ENCODE data around the gene TSPAN8. TPM values are rescaled to one million over a fixed set of nuclear protein-coding genes. Genes with fewer than 3 reads are reported as not detected.

Gene TSPAN8
- total and polyA plus RNA-seq, 2 experiments from 2014 or later: not detected

DNA sequence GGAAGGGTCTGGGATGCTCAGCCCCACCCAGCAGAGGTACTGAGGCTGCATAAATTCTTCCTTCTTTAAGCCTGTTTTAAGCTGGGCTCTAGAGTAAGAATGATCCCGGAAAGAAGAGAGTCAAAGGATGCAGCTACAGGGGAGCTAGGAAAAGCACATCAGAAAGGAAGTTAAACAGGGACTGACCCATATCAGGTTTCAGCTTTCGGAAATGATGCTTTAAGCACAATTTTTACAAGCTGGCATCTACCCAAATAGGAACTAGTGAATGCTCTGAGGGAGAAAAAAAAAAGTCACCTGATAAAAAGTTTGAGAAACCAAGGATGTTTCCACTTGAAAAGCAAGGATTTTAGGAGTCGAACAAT, 22.0 kb downstream of the TSPAN8 start:
- H3K4me1 Mint-ChIP-seq: peaks cover 18% of the 10 kb centered on the region; the same call in 2 of the 3 replicates
- Histone ChIP-seq H3K4me1 (ENCODE audit: insufficient read depth) (peaks cover 5% of the 10 kb centered on the region), H2AFZ (peak overlapping the region; percentile 77), H3K4me3 (no peak overlapping the region), H3F3A (replicated peaks; ENCODE audit: low read depth) (no peaks in the 10 kb centered on the region), H3K27me3 (ENCODE audit: insufficient read depth) (no peaks in the 10 kb centered on the region), H3K27ac (ENCODE audit: low read depth) (no peak overlapping the region), H3K9me2 (ENCODE audit: insufficient read depth) (no peaks in the 10 kb centered on the region), H3K36me3 (ENCODE audit: insufficient read depth) (no peaks in the 10 kb centered on the region), H3K4me2 (no peak overlapping the region), H3K79me2 (replicated peaks; ENCODE audit: insufficient read depth) (no peaks in the 10 kb centered on the region), H4K20me1 (replicated peaks; ENCODE audit: insufficient read depth) (no peaks in the 10 kb centered on the region)
- ATAC-seq (peak; percentile 40; the same call in 2 of the 3 replicates), DNase-seq (ENCODE audit: low spot score) (peak; percentile 26)
- no peaks in the 10 kb centered on the region for H3K36me3 Mint-ChIP-seq (ENCODE audit: low read depth)
- no peaks in the 10 kb centered on the region for H3K9me3 Mint-ChIP-seq
- no peak overlapping the region for H3K4me3 Mint-ChIP-seq
- H3K27ac Mint-ChIP-seq: no peak overlapping the region
- H3K27me3 Mint-ChIP-seq (ENCODE audit: insufficient read depth, low read depth, poor library complexity): no peaks in the 10 kb centered on the region
- TF ChIP-seq STAT1 (IDR thresholded peaks at IDR 0.05; ENCODE audit: unreplicated experiment) (no peak), REST (IDR thresholded peaks at IDR 0.05; ENCODE audit: unreplicated experiment) (no peak), EZH2phosphoT487 (IDR thresholded peaks at IDR 0.05; ENCODE audit: unreplicated experiment) (no peak), JUNB (IDR thresholded peaks at IDR 0.05; ENCODE audit: unreplicated experiment) (no peak), EZH2 (IDR thresholded peaks at IDR 0.05; ENCODE audit: low read depth, unreplicated experiment) (no peak), NANOG (IDR thresholded peaks at IDR 0.05; ENCODE audit: borderline replicate concordance) (no peak), ZNF114 (CRISPR knock-in tag; IDR thresholded peaks at IDR 0.05) (no peak), ZNF331 (CRISPR knock-in tag; IDR thresholded peaks at IDR 0.05; ENCODE audit: low read depth) (no peak), POLR2AphosphoS5 (IDR thresholded peaks at IDR 0.05; ENCODE audit: low read depth) (no peak), CREB1 (CRISPR knock-in tag; IDR thresholded peaks at IDR 0.05; ENCODE audit: low read depth) (no peak)
- TF ChIP-seq, protein P1, sequence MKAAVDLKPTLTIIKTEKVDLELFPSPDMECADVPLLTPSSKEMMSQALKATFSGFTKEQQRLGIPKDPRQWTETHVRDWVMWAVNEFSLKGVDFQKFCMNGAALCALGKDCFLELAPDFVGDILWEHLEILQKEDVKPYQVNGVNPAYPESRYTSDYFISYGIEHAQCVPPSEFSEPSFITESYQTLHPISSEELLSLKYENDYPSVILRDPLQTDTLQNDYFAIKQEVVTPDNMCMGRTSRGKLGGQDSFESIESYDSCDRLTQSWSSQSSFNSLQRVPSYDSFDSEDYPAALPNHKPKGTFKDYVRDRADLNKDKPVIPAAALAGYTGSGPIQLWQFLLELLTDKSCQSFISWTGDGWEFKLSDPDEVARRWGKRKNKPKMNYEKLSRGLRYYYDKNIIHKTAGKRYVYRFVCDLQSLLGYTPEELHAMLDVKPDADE (IDR thresholded peaks at IDR 0.05): no peak
- TF ChIP-seq, protein P2, sequence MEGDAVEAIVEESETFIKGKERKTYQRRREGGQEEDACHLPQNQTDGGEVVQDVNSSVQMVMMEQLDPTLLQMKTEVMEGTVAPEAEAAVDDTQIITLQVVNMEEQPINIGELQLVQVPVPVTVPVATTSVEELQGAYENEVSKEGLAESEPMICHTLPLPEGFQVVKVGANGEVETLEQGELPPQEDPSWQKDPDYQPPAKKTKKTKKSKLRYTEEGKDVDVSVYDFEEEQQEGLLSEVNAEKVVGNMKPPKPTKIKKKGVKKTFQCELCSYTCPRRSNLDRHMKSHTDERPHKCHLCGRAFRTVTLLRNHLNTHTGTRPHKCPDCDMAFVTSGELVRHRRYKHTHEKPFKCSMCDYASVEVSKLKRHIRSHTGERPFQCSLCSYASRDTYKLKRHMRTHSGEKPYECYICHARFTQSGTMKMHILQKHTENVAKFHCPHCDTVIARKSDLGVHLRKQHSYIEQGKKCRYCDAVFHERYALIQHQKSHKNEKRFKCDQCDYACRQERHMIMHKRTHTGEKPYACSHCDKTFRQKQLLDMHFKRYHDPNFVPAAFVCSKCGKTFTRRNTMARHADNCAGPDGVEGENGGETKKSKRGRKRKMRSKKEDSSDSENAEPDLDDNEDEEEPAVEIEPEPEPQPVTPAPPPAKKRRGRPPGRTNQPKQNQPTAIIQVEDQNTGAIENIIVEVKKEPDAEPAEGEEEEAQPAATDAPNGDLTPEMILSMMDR (conservative IDR thresholded peaks at IDR 0.05; ENCODE audit: low read depth in 2 of 2): no peak
- TF ChIP-seq, protein P3, sequence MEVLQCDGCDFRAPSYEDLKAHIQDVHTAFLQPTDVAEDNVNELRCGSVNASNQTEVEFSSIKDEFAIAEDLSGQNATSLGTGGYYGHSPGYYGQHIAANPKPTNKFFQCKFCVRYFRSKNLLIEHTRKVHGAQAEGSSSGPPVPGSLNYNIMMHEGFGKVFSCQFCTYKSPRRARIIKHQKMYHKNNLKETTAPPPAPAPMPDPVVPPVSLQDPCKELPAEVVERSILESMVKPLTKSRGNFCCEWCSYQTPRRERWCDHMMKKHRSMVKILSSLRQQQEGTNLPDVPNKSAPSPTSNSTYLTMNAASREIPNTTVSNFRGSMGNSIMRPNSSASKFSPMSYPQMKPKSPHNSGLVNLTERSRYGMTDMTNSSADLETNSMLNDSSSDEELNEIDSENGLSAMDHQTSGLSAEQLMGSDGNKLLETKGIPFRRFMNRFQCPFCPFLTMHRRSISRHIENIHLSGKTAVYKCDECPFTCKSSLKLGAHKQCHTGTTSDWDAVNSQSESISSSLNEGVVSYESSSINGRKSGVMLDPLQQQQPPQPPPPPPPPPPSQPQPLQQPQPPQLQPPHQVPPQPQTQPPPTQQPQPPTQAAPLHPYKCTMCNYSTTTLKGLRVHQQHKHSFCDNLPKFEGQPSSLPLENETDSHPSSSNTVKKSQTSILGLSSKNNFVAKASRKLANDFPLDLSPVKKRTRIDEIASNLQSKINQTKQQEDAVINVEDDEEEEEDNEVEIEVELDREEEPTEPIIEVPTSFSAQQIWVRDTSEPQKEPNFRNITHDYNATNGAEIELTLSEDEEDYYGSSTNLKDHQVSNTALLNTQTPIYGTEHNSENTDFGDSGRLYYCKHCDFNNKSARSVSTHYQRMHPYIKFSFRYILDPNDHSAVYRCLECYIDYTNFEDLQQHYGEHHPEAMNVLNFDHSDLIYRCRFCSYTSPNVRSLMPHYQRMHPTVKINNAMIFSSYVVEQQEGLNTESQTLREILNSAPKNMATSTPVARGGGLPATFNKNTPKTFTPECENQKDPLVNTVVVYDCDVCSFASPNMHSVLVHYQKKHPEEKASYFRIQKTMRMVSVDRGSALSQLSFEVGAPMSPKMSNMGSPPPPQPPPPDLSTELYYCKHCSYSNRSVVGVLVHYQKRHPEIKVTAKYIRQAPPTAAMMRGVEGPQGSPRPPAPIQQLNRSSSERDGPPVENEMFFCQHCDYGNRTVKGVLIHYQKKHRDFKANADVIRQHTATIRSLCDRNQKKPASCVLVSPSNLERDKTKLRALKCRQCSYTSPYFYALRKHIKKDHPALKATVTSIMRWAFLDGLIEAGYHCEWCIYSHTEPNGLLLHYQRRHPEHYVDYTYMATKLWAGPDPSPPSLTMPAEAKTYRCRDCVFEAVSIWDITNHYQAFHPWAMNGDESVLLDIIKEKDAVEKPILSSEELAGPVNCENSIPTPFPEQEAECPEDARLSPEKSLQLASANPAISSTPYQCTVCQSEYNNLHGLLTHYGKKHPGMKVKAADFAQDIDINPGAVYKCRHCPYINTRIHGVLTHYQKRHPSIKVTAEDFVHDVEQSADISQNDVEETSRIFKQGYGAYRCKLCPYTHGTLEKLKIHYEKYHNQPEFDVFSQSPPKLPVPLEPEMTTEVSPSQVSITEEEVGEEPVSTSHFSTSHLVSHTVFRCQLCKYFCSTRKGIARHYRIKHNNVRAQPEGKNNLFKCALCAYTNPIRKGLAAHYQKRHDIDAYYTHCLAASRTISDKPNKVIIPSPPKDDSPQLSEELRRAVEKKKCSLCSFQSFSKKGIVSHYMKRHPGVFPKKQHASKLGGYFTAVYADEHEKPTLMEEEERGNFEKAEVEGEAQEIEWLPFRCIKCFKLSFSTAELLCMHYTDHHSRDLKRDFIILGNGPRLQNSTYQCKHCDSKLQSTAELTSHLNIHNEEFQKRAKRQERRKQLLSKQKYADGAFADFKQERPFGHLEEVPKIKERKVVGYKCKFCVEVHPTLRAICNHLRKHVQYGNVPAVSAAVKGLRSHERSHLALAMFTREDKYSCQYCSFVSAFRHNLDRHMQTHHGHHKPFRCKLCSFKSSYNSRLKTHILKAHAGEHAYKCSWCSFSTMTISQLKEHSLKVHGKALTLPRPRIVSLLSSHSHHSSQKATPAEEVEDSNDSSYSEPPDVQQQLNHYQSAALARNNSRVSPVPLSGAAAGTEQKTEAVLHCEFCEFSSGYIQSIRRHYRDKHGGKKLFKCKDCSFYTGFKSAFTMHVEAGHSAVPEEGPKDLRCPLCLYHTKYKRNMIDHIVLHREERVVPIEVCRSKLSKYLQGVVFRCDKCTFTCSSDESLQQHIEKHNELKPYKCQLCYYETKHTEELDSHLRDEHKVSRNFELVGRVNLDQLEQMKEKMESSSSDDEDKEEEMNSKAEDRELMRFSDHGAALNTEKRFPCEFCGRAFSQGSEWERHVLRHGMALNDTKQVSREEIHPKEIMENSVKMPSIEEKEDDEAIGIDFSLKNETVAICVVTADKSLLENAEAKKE (CRISPR knock-in tag; IDR thresholded peaks at IDR 0.05): no peak

Data from GM23338 (cell line).